ENCODE data around the gene IL4I1. TPM values are rescaled to one million over a fixed set of nuclear protein-coding genes. Genes with fewer than 3 reads are reported as not detected.
A peak's percentile ranks its signal among the peaks of the same experiment; 100 is the strongest.

Gene IL4I1
- total and polyA plus RNA-seq, 4 donors = 0.08 to 0.75 (median 0.23) TPM

- Histone ChIP-seq H3K36me3 (ENCODE audit: control insufficient read depth in 4 of 4, insufficient read depth in 3 of 4, low read depth in 1 of 4, low read length in 3 of 4) (no peaks in the 10 kb centered on the region), H3K4me1 (ENCODE audit: control insufficient read depth in 4 of 4, insufficient read depth in 4 of 4, low read length in 3 of 4) (peaks cover 15 to 47% (median 34%) of the 10 kb centered on the region in 4 donors), H3K27me3 (ENCODE audit: control insufficient read depth in 4 of 4, insufficient read depth in 4 of 4, low read length in 3 of 4) (no peaks in the 10 kb centered on the region), H3K9me3 (ENCODE audit: control insufficient read depth in 4 of 4, low read length in 3 of 4) (no peaks in the 10 kb centered on the region), H3K27ac (ENCODE audit: low read depth in 1 of 2, low read length in 2 of 2) (peak overlapping the region; percentile 86 to 94), H3K4me3 (ENCODE audit: low read depth in 1 of 3, low read length in 3 of 3) (peak overlapping the region; percentile 46 to 66 (median 56)), H3K9ac (ENCODE audit: low read depth in 1 of 2, low read length in 2 of 2) (peak overlapping the region; percentile 43 to 54)
- TF ChIP-seq EGR1 (IDR thresholded peaks at IDR 0.05; ENCODE audit: low read depth in 2 of 2) (peak in 1 of 2 donors; percentile 64), YY1 (IDR thresholded peaks at IDR 0.05) (peak; percentile 95), NR2F2 (IDR thresholded peaks at IDR 0.05) (no peak), ATF3 (IDR thresholded peaks at IDR 0.05) (no peak), HNF4A (conservative IDR thresholded peaks at IDR 0.05) (peak in 1 of 2 donors; percentile 29), RAD21 (IDR thresholded peaks at IDR 0.05) (no peak), ZBTB33 (IDR thresholded peaks at IDR 0.05) (no peak), HNF4G (IDR thresholded peaks at IDR 0.05) (no peak), FOXA1 (IDR thresholded peaks at IDR 0.05) (no peak), GABPA (IDR thresholded peaks at IDR 0.05 in 1 of 2, conservative IDR thresholded peaks at IDR 0.05 in 1 of 2) (peak in 1 of 2 donors; percentile 78), MAX (IDR thresholded peaks at IDR 0.05) (peak; percentile 37), CTCF (IDR thresholded peaks at IDR 0.05; ENCODE audit: low read depth, low read length, missing input control) (no peak), FOXA2 (IDR thresholded peaks at IDR 0.05) (no peak), JUND (IDR thresholded peaks at IDR 0.05) (peak in 1 of 2 donors; percentile 54), REST (IDR thresholded peaks at IDR 0.05) (peak; percentile 63), RXRA (IDR thresholded peaks at IDR 0.05) (peak in 1 of 2 donors; percentile 34), SP1 (IDR thresholded peaks at IDR 0.05) (peak; percentile 100), TAF1 (conservative IDR thresholded peaks at IDR 0.05) (no peak)
- WGBS = under 1% methylated on average over 67 of the region's 67 CpGs
- DNase-seq (ENCODE audit: low spot score) = peak; percentile 95
Measured at GRCh38 chr19:49869484-49870308, 27.0 kb downstream of the IL4I1 start.

All from liver (tissue), 9 donors.